SJCRH30 (cell line): Measurements from ENCODE around the gene MAP2K4. TPM values are rescaled to one million over a fixed set of nuclear protein-coding genes. Genes with fewer than 3 reads are reported as not detected.

ENCODE experiments used
- DNase-seq, 2 experiments: peaks; one replicate each; pipeline ENCODE4 v3.0.0-alpha.2; 2015 to 2020
- H3K27ac ChIP-seq: fragments of 250-450 bp; sonication (Bioruptor Pico); 2 replicates; pipeline ENCODE4 v1.5.1; 2020; ENCODE audit warnings: mild to moderate bottlenecking, moderate library complexity
- H3K27me3 ChIP-seq: fragments of 250-450 bp; sonication (Bioruptor Pico); 2 replicates; pipeline ENCODE4 v1.5.1; 2020; ENCODE audit warnings: mild to moderate bottlenecking, moderate library complexity
- H3K36me3 ChIP-seq: fragments of 250-450 bp; sonication (Bioruptor Pico); 2 replicates; pipeline ENCODE4 v1.5.1; 2020; ENCODE audit warnings: mild to moderate bottlenecking, moderate library complexity
- H3K4me1 ChIP-seq: fragments of 250-450 bp; sonication (Bioruptor Pico); 2 replicates; pipeline ENCODE4 v1.5.1; 2020; ENCODE audit warnings: mild to moderate bottlenecking, moderate library complexity
- H3K4me3 ChIP-seq: fragments of 250-450 bp; sonication (Bioruptor Pico); 2 replicates; pipeline ENCODE4 v1.5.1; 2020; ENCODE audit warnings: mild to moderate bottlenecking, moderate library complexity
- H3K9me3 ChIP-seq: fragments of 250-450 bp; sonication (Bioruptor Pico); replicated peaks from 2 replicates; pipeline ENCODE4 v1.5.1; 2020; ENCODE audit warnings: mild to moderate bottlenecking, moderate library complexity
- total RNA-seq: library from RNA; depleted of rRNA; stranded (reverse); fragments of >200 nt; shearing (Covaris generic); gene quantifications from 2 replicates; pipeline ENCODE4 v1.2.3, GENCODE V29; 2014

MAP2K4 gene
- total RNA-seq, 1 experiment from 2014 or later = 27.3 TPM

DNA sequence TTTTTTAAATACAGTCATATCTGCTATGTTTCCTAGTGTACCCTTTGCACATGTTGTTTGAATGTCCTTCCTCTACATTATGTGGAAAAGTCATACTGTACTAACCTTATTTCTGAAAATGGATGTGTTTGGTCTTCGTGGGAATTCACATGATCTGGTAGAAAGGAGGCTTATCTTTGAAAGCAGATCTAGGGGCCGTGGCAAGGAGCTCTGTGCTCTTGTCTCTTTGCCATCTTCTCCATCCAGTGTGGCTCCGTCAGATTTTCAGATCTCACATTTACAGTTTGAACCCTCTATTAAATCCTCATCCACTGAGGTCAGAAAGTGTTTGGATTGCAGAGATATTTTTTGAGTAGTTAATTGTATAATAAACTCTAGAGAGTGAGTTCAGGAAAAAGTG, 32.9 kb downstream of the MAP2K4 start:
- Histone ChIP-seq H3K4me1 (no peaks in the 10 kb centered on the region), H3K27ac (no peak overlapping the region), H3K4me3 (no peak overlapping the region), H3K36me3 (no peaks in the 10 kb centered on the region), H3K9me3 (no peaks in the 10 kb centered on the region), H3K27me3 (no peaks in the 10 kb centered on the region)
- no peak for DNase-seq

GRCh38 chr17:12055889-12056288, 35.2 kb downstream of the MAP2K4 start:
- no peak for DNase-seq
- Histone ChIP-seq H3K27me3 (no peaks in the 10 kb centered on the region), H3K4me1 (no peaks in the 10 kb centered on the region), H3K27ac (no peak overlapping the region), H3K9me3 (no peaks in the 10 kb centered on the region), H3K4me3 (no peak overlapping the region), H3K36me3 (0 out of 2 replicates have a peak, but pooled peaks cover under 1% of the 10 kb centered on the region)

- no peak for DNase-seq
- Histone ChIP-seq H3K4me3 (no peak overlapping the region), H3K27ac (no peak overlapping the region), H3K27me3 (no peaks in the 10 kb centered on the region), H3K4me1 (no peaks in the 10 kb centered on the region), H3K9me3 (no peaks in the 10 kb centered on the region), H3K36me3 (peaks cover 2% of the 10 kb centered on the region; the same call in 1 of the 2 replicates)
Measured at GRCh38 chr17:12057520-12057919, 36.8 kb downstream of the MAP2K4 start.

DNA sequence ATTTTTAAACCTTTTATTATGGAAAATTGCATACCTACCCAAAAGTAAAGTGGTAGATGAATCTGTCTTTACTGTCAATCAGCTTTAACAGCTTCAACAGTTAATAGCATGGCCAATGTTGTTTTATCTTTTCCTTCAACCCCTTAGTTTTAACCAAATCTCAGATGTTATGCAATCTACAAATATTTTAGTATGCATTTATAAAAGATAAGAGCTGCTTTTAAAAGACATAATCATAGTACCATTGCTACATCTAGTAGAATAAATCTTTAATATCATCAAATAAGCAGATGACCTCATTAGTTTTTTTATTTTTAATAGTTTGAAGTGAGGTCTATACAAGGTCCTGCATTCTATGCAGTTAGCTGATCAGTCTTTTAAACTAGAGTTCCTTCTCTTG, 37.9 kb downstream of the MAP2K4 start:
- Histone ChIP-seq H3K4me3 (no peak overlapping the region), H3K4me1 (no peaks in the 10 kb centered on the region), H3K27me3 (no peaks in the 10 kb centered on the region), H3K36me3 (peaks cover 2% of the 10 kb centered on the region; the same call in 1 of the 2 replicates), H3K27ac (no peak overlapping the region), H3K9me3 (no peaks in the 10 kb centered on the region)
- DNase-seq = no peak

DNA sequence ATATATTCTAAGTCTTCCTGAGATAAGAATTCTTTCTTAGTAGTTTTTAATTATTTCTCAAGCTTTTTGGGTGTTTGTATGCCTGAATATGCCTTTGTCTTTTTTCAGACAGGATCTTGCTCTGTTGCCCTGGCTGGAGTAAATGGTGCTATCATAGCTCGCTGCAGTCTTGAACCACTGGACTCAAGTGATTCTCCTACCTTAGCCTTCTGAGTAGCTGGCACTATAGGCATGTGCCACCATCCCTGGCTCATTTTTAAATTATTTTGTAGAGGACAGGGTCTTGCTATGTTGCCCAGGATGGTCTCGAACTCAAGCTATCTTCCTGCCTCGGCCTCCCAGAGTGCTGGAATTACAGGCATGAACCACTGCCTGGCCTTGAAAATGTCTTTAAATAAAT, 41.6 kb downstream of the MAP2K4 start:
- no peak for DNase-seq
- no peaks in the 10 kb centered on the region for H3K4me1 ChIP-seq
- H3K27me3 ChIP-seq = no peaks in the 10 kb centered on the region
- H3K9me3 ChIP-seq = no peaks in the 10 kb centered on the region
- no peak overlapping the region for H3K27ac ChIP-seq
- no peak overlapping the region for H3K4me3 ChIP-seq
- H3K36me3 ChIP-seq = peaks cover 8% of the 10 kb centered on the region; the same call in 1 of the 2 replicates

- no peaks in the 10 kb centered on the region for H3K27me3 ChIP-seq
- H3K4me3 ChIP-seq = no peak overlapping the region
- H3K4me1 ChIP-seq = no peaks in the 10 kb centered on the region
- no peak for DNase-seq
- no peaks in the 10 kb centered on the region for H3K9me3 ChIP-seq
- H3K27ac ChIP-seq = no peak overlapping the region
- peaks cover 10% of the 10 kb centered on the region; the same call in 1 of the 2 replicates for H3K36me3 ChIP-seq
Measured at GRCh38 chr17:12064395-12064794, 43.7 kb downstream of the MAP2K4 start.

DNA sequence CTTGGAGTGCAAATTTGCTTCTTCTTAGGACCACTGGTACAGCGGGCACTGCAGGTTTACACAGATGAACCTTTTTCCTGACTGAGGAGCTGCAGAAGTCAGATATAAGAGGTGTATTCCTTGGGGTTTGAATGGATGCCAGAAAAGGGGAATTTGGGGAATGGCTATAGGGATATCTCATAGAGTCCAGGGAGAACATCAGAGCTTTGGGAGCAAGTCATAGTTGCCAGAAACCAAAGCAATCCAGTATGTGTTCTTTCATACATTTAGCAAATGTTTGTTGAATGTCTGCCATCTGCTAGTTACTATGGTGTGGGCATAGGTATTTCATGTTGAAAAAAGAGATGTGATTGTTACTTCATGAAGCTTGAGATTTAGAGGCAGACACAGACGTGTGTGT, 46.8 kb downstream of the MAP2K4 start:
- Histone ChIP-seq H3K27ac (no peak overlapping the region), H3K4me3 (no peak overlapping the region), H3K9me3 (no peaks in the 10 kb centered on the region), H3K27me3 (no peaks in the 10 kb centered on the region), H3K36me3 (peaks cover 8% of the 10 kb centered on the region; the same call in 1 of the 2 replicates), H3K4me1 (no peaks in the 10 kb centered on the region)
- DNase-seq = no peak

- no peaks in the 10 kb centered on the region for H3K4me1 ChIP-seq
- DNase-seq = no peak
- no peak overlapping the region for H3K27ac ChIP-seq
- no peaks in the 10 kb centered on the region for H3K9me3 ChIP-seq
- H3K36me3 ChIP-seq = peaks cover 8% of the 10 kb centered on the region; the same call in 1 of the 2 replicates
- H3K27me3 ChIP-seq = no peaks in the 10 kb centered on the region
- no peak overlapping the region for H3K4me3 ChIP-seq
Measured at GRCh38 chr17:12068946-12069345, 48.3 kb downstream of the MAP2K4 start.

GRCh38 chr17:12070561-12070960, 49.9 kb downstream of the MAP2K4 start:
- Histone ChIP-seq H3K27me3 (no peaks in the 10 kb centered on the region), H3K4me3 (no peak overlapping the region), H3K27ac (no peak overlapping the region), H3K4me1 (no peaks in the 10 kb centered on the region), H3K9me3 (no peaks in the 10 kb centered on the region), H3K36me3 (peaks cover 2% of the 10 kb centered on the region; the same call in 1 of the 2 replicates)
- DNase-seq = no peak

- Histone ChIP-seq H3K9me3 (0 out of 2 replicates have a peak, but pooled peaks cover 3% of the 10 kb centered on the region), H3K4me3 (no peak overlapping the region), H3K4me1 (peaks cover 8% of the 10 kb centered on the region), H3K27me3 (no peaks in the 10 kb centered on the region), H3K27ac (no peak overlapping the region), H3K36me3 (no peaks in the 10 kb centered on the region; the same call in 1 of the 2 replicates)
- no peak for DNase-seq
Measured at GRCh38 chr17:12074346-12074745, 53.7 kb downstream of the MAP2K4 start.

GRCh38 chr17:12077773-12078172, 57.1 kb downstream of the MAP2K4 start:
- no peak overlapping the region for H3K27ac ChIP-seq
- no peaks in the 10 kb centered on the region; the same call in 1 of the 2 replicates for H3K36me3 ChIP-seq
- H3K27me3 ChIP-seq = no peaks in the 10 kb centered on the region
- DNase-seq = peak in 1 of 2 experiments; percentile 15
- no peak overlapping the region for H3K4me3 ChIP-seq
- 0 out of 2 replicates have a peak, but pooled peaks cover 3% of the 10 kb centered on the region for H3K9me3 ChIP-seq
- H3K4me1 ChIP-seq = peaks cover 8% of the 10 kb centered on the region

DNA sequence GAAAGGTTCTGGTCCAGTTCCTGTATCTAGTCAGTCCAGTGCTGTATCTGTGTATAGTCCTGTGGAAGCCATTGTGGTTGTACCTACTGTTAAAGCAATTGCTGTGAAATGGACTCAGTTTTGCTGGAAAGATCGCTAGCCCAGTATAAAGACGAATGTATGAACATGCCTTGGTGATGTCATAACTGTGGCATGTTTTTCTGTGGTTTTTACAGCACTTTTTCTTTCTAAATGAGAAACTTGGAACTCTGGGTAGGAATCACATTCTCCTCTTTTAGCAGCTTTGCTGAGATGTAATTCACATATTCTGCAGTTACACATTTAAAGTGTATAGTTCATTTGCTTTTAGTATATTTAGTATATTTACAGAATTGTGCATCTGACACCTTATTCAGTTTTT, 58.1 kb downstream of the MAP2K4 start:
- DNase-seq = peak; percentile 42 to 69
- Histone ChIP-seq H3K4me3 (no peak overlapping the region), H3K27me3 (no peaks in the 10 kb centered on the region), H3K27ac (no peak overlapping the region), H3K9me3 (0 out of 2 replicates have a peak, but pooled peaks cover 3% of the 10 kb centered on the region), H3K36me3 (no peaks in the 10 kb centered on the region; the same call in 1 of the 2 replicates), H3K4me1 (peaks cover 8% of the 10 kb centered on the region)

DNA sequence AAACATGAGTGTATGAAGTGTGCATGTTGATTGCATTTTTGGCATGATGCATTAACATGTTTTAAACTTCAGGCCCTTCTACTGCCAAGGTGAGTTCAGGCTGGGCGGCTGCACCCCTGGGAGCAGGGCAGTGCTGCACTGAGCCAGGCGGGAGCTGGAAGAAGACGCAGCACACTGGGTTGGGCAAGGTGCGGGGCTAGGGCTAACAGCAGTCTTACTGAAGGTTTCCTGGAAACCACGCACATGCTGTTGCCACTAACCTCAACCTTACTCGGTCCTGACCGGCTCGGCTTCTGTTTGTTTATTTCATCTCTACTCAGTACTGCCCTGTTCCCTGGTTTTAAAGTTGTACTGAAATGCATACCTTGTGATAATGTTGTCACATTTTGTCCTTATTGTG, 61.0 kb downstream of the MAP2K4 start:
- peak in 1 of 2 experiments; percentile 16 for DNase-seq
- H3K9me3 ChIP-seq = 0 out of 2 replicates have a peak, but pooled peaks cover 3% of the 10 kb centered on the region
- H3K4me1 ChIP-seq = peaks cover 8% of the 10 kb centered on the region
- no peaks in the 10 kb centered on the region for H3K27me3 ChIP-seq
- H3K4me3 ChIP-seq = no peak overlapping the region
- no peak overlapping the region for H3K27ac ChIP-seq
- no peaks in the 10 kb centered on the region for H3K36me3 ChIP-seq

GRCh38 chr17:12085076-12085949, 64.6 kb downstream of the MAP2K4 start:
- Histone ChIP-seq H3K27me3 (no peaks in the 10 kb centered on the region), H3K4me3 (no peak overlapping the region), H3K27ac (no peak overlapping the region), H3K4me1 (peaks cover 9% of the 10 kb centered on the region), H3K36me3 (no peaks in the 10 kb centered on the region), H3K9me3 (no peaks in the 10 kb centered on the region)
- DNase-seq = peak in 1 of 2 experiments; percentile 19

DNA sequence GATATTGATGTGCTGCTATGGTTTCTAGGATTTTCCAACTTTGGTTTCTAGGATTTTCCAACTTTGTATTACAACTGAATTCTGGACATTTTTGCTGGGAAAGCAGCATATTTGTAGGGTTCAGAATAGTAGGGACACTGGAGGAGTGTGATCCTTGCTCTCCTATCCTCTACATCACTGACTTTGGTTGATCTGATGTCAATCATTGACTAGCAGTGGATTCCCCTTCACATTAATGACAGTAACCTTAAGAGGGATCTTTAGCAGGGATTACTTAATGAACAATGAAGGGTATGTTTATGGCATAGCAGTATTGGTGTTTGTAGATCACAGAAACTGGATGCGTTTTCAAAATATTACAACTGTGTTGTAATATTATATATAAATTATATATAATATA, 67.4 kb downstream of the MAP2K4 start:
- Histone ChIP-seq H3K4me3 (no peak overlapping the region), H3K27me3 (no peaks in the 10 kb centered on the region), H3K27ac (no peak overlapping the region), H3K4me1 (peaks cover 10% of the 10 kb centered on the region), H3K9me3 (no peaks in the 10 kb centered on the region), H3K36me3 (no peaks in the 10 kb centered on the region)
- DNase-seq = no peak
